ENCODE data around the gene NFIA. TPM values are rescaled to one million over a fixed set of nuclear protein-coding genes. Genes with fewer than 3 reads are reported as not detected.

NFIA gene
- total and polyA plus RNA-seq, 2 donors (not counting 1 experiment from before 2014, with no cell fraction given): 0.28 to 0.54 TPM

DNA sequence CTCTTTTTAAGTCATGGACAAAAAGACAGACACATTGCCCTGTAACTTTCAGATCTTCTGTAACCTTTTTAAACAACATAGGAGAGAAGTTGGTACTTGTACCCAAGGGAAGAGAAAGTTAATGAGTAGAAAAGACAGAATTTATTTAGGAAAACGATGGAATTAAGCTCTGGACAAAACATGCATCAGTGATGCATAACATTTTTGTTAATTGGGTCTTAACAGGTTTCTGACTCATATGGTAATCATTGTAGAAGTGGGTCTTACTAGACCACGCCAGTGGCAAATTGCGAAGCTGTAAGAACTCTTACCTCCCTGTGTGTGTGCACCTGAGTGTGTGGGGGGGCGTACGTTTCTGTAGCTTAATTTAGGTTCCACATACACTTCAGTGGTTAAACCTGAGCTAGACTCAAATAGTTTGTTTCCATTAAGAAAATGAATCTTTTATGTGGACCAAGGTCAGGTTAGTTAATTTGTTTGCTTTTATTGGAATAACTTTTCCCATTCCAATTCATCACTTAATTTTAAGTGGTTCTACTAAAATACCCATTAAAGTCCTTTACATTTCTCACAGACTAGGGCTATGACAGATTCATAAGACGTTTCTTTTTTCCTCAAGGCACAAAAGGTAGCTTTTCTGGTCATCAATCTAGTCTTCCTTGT is 48.1 kb downstream of the NFIA start:
- Histone ChIP-seq H3K4me3 (ENCODE audit: control extremely low read depth in 1 of 5, extremely low read depth in 1 of 5, insufficient read depth in 1 of 5, low read depth in 2 of 5, low read length in 4 of 5) (no peak overlapping the region), H2AFZ (ENCODE audit: insufficient read depth, low read depth, low read length, poor library complexity, severe bottlenecking) (no peak overlapping the region), H3K9me3 (ENCODE audit: control extremely low read depth in 1 of 3, control insufficient read depth in 2 of 3, insufficient read depth in 1 of 3, low read length in 2 of 3) (no peaks in the 10 kb centered on the region), H3K36me3 (replicated peaks in 1 of 2; ENCODE audit: control extremely low read depth in 1 of 2, control insufficient read depth in 1 of 2, extremely low read depth in 1 of 2, insufficient read depth in 2 of 2, low read length in 1 of 2) (no peaks in the 10 kb centered on the region), H3K79me2 (ENCODE audit: control insufficient read depth, insufficient read depth, low read length) (no peaks in the 10 kb centered on the region), H3K9ac (ENCODE audit: low read length) (no peak overlapping the region), H4K20me1 (ENCODE audit: control insufficient read depth, insufficient read depth, low read length, poor library complexity, severe bottlenecking) (no peaks in the 10 kb centered on the region), H3K4me2 (replicated peaks; ENCODE audit: low read depth, low read length, poor library complexity, severe bottlenecking) (no peak overlapping the region), H3K27ac (ENCODE audit: low read length in 2 of 2) (no peak overlapping the region), H3K27me3 (replicated peaks in 1 of 4; ENCODE audit: control extremely low read depth in 1 of 4, control insufficient read depth in 3 of 4, insufficient read depth in 4 of 4, low read length in 3 of 4) (peaks cover 0 to 3% (median 0%) of the 10 kb centered on the region in 4 experiments), H3K4me1 (ENCODE audit: control insufficient read depth in 2 of 2, insufficient read depth in 2 of 2, low read length in 2 of 2) (no peaks in the 10 kb centered on the region)
- Mint-ChIP-seq H3K4me3 (no peak overlapping the region), H3K9me3 (ENCODE audit: insufficient read depth) (no peaks in the 10 kb centered on the region), H3K27ac (no peak overlapping the region), H3K27me3 (peaks cover 19% of the 10 kb centered on the region), H3K4me1 (peaks cover 4% of the 10 kb centered on the region)
- no peak for ATAC-seq (ENCODE audit: low read depth)
- ChIA-PET POLR2A (no interaction called here), CTCF (no interaction called here)
- intact Hi-C loops (cut with micrococcal nuclease): no loop called here
- DNase-seq: no peak
- WGBS (ENCODE audit: insufficient coverage): 71% methylated on average over 2 of the region's 6 CpGs
- TF ChIP-seq CTCF (IDR thresholded peaks at IDR 0.05): no peak
- no peak for TF ChIP-seq EZH2 (IDR thresholded peaks at IDR 0.05; ENCODE audit: borderline replicate concordance, insufficient read depth, low read depth, low read length, poor library complexity, severe bottlenecking)

GRCh38 chr1:61131248-61131647 is 48.9 kb downstream of the NFIA start:
- peaks cover 0 to 3% (median 0%) of the 10 kb centered on the region in 4 experiments for H3K27me3 ChIP-seq (replicated peaks in 1 of 4; ENCODE audit: control extremely low read depth in 1 of 4, control insufficient read depth in 3 of 4, insufficient read depth in 4 of 4, low read length in 3 of 4)
- no peak for TF ChIP-seq CTCF (IDR thresholded peaks at IDR 0.05)
- TF ChIP-seq EZH2 (IDR thresholded peaks at IDR 0.05; ENCODE audit: borderline replicate concordance, insufficient read depth, low read depth, low read length, poor library complexity, severe bottlenecking): no peak
- no peaks in the 10 kb centered on the region for H3K9me3 Mint-ChIP-seq (ENCODE audit: insufficient read depth)

More at GRCh38 chr1:61131248-61131647, 48.9 kb downstream of the NFIA start:
- Histone ChIP-seq H3K79me2 (ENCODE audit: control insufficient read depth, insufficient read depth, low read length) (no peaks in the 10 kb centered on the region), H3K9me3 (ENCODE audit: control extremely low read depth in 1 of 3, control insufficient read depth in 2 of 3, insufficient read depth in 1 of 3, low read length in 2 of 3) (no peaks in the 10 kb centered on the region), H3K4me2 (replicated peaks; ENCODE audit: low read depth, low read length, poor library complexity, severe bottlenecking) (no peak overlapping the region), H3K4me3 (ENCODE audit: control extremely low read depth in 1 of 5, extremely low read depth in 1 of 5, insufficient read depth in 1 of 5, low read depth in 2 of 5, low read length in 4 of 5) (no peak overlapping the region), H3K27ac (ENCODE audit: low read length in 2 of 2) (no peak overlapping the region), H4K20me1 (ENCODE audit: control insufficient read depth, insufficient read depth, low read length, poor library complexity, severe bottlenecking) (no peaks in the 10 kb centered on the region), H3K36me3 (replicated peaks in 1 of 2; ENCODE audit: control extremely low read depth in 1 of 2, control insufficient read depth in 1 of 2, extremely low read depth in 1 of 2, insufficient read depth in 2 of 2, low read length in 1 of 2) (no peaks in the 10 kb centered on the region), H3K9ac (ENCODE audit: low read length) (no peak overlapping the region), H2AFZ (ENCODE audit: insufficient read depth, low read depth, low read length, poor library complexity, severe bottlenecking) (no peak overlapping the region), H3K4me1 (ENCODE audit: control insufficient read depth in 2 of 2, insufficient read depth in 2 of 2, low read length in 2 of 2) (no peaks in the 10 kb centered on the region)
- Mint-ChIP-seq H3K27me3 (peaks cover 19% of the 10 kb centered on the region), H3K27ac (no peak overlapping the region), H3K4me1 (peaks cover 4% of the 10 kb centered on the region), H3K4me3 (no peak overlapping the region)
- ChIA-PET CTCF (interaction anchor here (1.2 kb wide), 1 partner anchor 12 kb away, joined by 3 read pairs; no protein-coding TSS in a partner anchor), POLR2A (no interaction called here)
- intact Hi-C loops (cut with micrococcal nuclease): no loop called here
- ATAC-seq (ENCODE audit: low read depth) (no peak), DNase-seq (no peak)

Measured in B cell (primary cell).